Tibial nerve (tissue), 4 donors: ENCODE data around the gene KIRREL3. TPM values are rescaled to one million over a fixed set of nuclear protein-coding genes. Genes with fewer than 3 reads are reported as not detected.

Experiments used
- DNase-seq, 2 donors: peaks; one replicate each; pipeline ENCODE4 v3.0.0-alpha.2; 2019; ENCODE audit warnings: low spot score in 2 of 2
- H3K27ac ChIP-seq, 4 donors: fragments of 200-600 bp; sonication (generic) in 3 of 4; one replicate each; pipeline ENCODE4 v1.5.1; 2017 to 2019; ENCODE audit warnings: mild to moderate bottlenecking in 1 of 4
- H3K27me3 ChIP-seq, 2 donors: fragments of 200-600 bp; sonication (generic) in 1 of 2; one replicate each; pipeline versions ENCODE4 v1.5.1 to v1.6.0; 2017 to 2019
- H3K36me3 ChIP-seq, 3 donors: fragments of 200-600 bp; sonication (generic); one replicate each; pipeline ENCODE4 v1.5.1; 2018 to 2019
- H3K4me1 ChIP-seq, 4 donors: fragments of 200-600 bp; sonication (generic) in 3 of 4; one replicate each; pipeline ENCODE4 v1.5.1; 2017 to 2019
- H3K4me3 ChIP-seq, 4 donors: fragments of 200-600 bp; sonication (generic) in 3 of 4; one replicate each; pipeline ENCODE4 v1.5.1; 2017 to 2019; ENCODE audit warnings: mild to moderate bottlenecking in 1 of 4, moderate library complexity in 1 of 4
- H3K9me3 ChIP-seq, 4 donors: fragments of 200-600 bp; sonication (generic) in 3 of 4; one replicate each; pipeline ENCODE4 v1.5.1; 2017 to 2019
- CTCF ChIP-seq, 5 experiments: fragments of 200-600 bp in 3 of 5; fragments of 450-650 bp in 2 of 5; sonication (generic) in 3 of 5; IDR thresholded peaks; one replicate each; pipeline ENCODE4 v1.5.1; 2016 to 2019; ENCODE audit warnings: antibody characterized with exemption in 5 of 5, mild to moderate bottlenecking in 3 of 5, moderate library complexity in 2 of 5
- EP300 ChIP-seq, 2 donors: sonication (generic); formaldehyde crosslinking; IDR thresholded peaks; one replicate each; pipeline ENCODE4 v1.6.1; 2017; ENCODE audit warnings: antibody characterized with exemption in 2 of 2, mild to moderate bottlenecking in 1 of 2
- POLR2A ChIP-seq, 2 donors: fragments of 450-650 bp; IDR thresholded peaks; one replicate each; pipeline ENCODE4 v1.6.1; 2017; ENCODE audit warnings: antibody characterized with exemption in 2 of 2, mild to moderate bottlenecking in 2 of 2, moderate library complexity in 2 of 2
- WGBS, 2 donors: methylation state at CpG; one replicate each; pipeline ENCODE4 v1.1.5; 2018; 5-methylcytosine and 5-hydroxymethylcytosine counted together
- total RNA-seq, 4 donors: library from RNA; depleted of rRNA; stranded (reverse); fragments of >200 nt; gene quantifications; one replicate each; pipeline ENCODE4 v1.1.0, GENCODE V29; 2016

The KIRREL3 gene
- total RNA-seq, 4 donors from 2014 or later = not detected

DNA sequence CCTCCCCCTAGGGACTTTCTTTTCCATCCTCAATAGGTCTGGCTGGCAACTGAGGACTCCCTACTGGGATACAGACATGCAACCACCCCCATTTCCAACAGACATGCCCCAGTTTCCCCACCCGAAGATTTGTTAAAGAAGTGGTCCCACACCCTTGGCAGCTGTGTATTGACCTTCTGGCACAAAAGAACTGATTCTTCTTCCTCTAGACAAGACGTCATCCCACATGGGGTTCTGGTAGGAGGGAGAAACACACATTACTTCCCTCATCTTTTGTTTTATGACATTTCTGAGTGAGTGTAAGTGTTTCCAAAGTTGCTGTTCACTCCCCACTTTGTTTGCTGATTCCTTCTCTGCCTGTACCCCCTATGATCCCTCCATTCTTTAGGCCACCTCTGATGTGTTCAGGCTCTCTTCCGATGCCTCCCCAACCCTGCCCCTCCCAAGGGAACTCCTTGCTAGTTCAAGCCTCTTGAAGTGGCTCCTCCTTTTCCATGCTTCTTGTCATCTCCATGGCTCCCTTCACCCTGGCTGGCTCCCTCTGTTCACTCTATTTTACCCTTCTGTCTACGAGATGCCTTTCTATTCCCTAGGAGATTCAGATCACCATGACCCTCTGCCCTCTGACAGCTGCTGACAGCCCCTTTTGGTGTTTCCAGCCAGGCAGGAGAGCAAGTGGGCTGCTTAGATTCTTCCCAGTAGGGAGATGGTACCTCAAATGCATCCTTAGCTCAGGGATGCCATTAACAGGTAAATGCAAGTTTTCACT lies 4.3 kb downstream of the KIRREL3 start:
- TF ChIP-seq CTCF (IDR thresholded peaks at IDR 0.05) (no peak), EP300 (IDR thresholded peaks at IDR 0.05) (no peak), POLR2A (IDR thresholded peaks at IDR 0.05) (no peak)
- DNase-seq = no peak
- H3K36me3 ChIP-seq = no peaks in the 10 kb centered on the region
- H3K27me3 ChIP-seq = peaks cover 0 to 23% of the 10 kb centered on the region in 2 donors
- 35 to 37% methylated on average over 4 of the region's 4 CpGs for WGBS, 2 donors
- no peak overlapping the region for H3K4me3 ChIP-seq
- H3K27ac ChIP-seq = no peak overlapping the region
- H3K4me1 ChIP-seq = peaks cover 0 to 12% (median 0%) of the 10 kb centered on the region in 4 donors
- H3K9me3 ChIP-seq = no peaks in the 10 kb centered on the region

DNA sequence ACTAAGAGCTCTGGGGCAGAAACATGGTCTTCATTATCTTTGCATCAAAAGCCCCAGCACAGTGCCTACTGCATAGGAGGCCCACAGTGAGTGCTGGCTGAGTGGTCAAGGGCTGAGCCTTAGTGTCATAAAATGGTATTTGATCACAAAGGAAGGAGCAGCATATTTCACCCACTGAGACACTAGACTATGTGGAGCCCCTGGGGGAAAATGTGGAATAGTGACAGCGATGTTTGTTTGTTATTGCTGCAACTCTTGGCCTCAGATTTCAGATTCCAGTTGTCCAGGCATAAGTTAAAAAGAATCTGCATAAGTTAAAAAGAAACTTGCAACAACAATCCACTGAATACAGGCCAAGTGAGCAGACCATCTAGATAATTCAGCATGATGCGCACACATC lies 7.0 kb downstream of the KIRREL3 start:
- no peaks in the 10 kb centered on the region for H3K9me3 ChIP-seq
- DNase-seq = no peak
- WGBS, 2 donors = 78 to 95% methylated on average over 2 of the region's 2 CpGs
- H3K4me1 ChIP-seq = peaks cover 0 to 6% (median 0%) of the 10 kb centered on the region in 4 donors
- TF ChIP-seq EP300 (IDR thresholded peaks at IDR 0.05) (no peak), CTCF (IDR thresholded peaks at IDR 0.05) (no peak), POLR2A (IDR thresholded peaks at IDR 0.05) (no peak)
- H3K36me3 ChIP-seq = no peaks in the 10 kb centered on the region
- H3K4me3 ChIP-seq = no peak overlapping the region
- H3K27ac ChIP-seq = no peak overlapping the region
- peaks cover 0 to 6% of the 10 kb centered on the region in 2 donors for H3K27me3 ChIP-seq

DNA sequence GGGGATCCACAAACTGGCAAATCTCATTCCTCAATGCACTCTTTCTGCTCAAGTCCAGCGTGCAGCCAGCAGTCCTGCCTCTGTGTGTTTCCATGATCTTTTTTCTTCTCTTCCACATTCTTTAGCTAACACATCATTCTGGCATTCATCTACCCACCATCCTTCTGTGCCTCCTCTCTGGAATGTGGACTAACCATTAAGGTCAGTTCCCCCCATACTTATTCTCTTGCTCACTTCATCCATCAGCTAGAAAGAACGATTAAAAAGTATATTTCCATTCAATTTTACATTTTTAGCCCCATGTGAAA lies 7.8 kb downstream of the KIRREL3 start:
- Histone ChIP-seq H3K4me3 (no peak overlapping the region), H3K36me3 (no peaks in the 10 kb centered on the region), H3K27me3 (no peaks in the 10 kb centered on the region), H3K27ac (no peak overlapping the region), H3K4me1 (peaks cover 0 to 6% (median 0%) of the 10 kb centered on the region in 4 donors), H3K9me3 (no peaks in the 10 kb centered on the region)
- TF ChIP-seq POLR2A (IDR thresholded peaks at IDR 0.05) (no peak), EP300 (IDR thresholded peaks at IDR 0.05) (no peak), CTCF (IDR thresholded peaks at IDR 0.05) (no peak)
- WGBS, 2 donors = 36 to 52% methylated on average over 2 of the region's 2 CpGs
- DNase-seq = no peak

- WGBS, 2 donors = 72 to 75% methylated on average over 6 of the region's 6 CpGs
- Histone ChIP-seq H3K36me3 (no peaks in the 10 kb centered on the region), H3K27me3 (no peaks in the 10 kb centered on the region), H3K4me1 (peaks cover 0 to 6% (median 0%) of the 10 kb centered on the region in 4 donors), H3K27ac (no peak overlapping the region), H3K4me3 (no peak overlapping the region), H3K9me3 (no peaks in the 10 kb centered on the region)
- DNase-seq = no peak
- TF ChIP-seq EP300 (IDR thresholded peaks at IDR 0.05) (no peak), POLR2A (IDR thresholded peaks at IDR 0.05) (no peak), CTCF (IDR thresholded peaks at IDR 0.05) (no peak)
Observed at GRCh38 chr11:126992065-126992803, 8.3 kb downstream of the KIRREL3 start.

DNA sequence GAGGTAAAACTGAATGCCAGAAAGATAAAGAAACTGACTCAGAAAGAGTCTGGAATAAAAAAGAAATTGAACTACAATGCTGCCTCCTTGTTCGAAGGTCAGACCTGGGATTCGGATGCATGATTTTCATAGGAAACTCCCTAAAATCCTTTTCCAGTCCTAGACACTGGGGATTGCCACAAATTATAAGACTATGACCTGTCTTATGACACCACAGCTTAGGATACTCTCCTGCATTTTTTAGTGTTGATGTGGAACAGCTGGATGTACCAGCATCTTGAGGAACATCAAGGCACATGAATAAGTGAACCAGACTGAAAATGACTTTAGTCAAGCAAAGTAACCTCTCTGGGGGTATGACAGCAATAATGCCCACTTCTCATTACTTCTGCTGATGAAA lies 9.0 kb downstream of the KIRREL3 start:
- peaks cover 0 to 6% (median 0%) of the 10 kb centered on the region in 4 donors for H3K4me1 ChIP-seq
- DNase-seq = no peak
- no peak overlapping the region for H3K4me3 ChIP-seq
- H3K9me3 ChIP-seq = no peaks in the 10 kb centered on the region
- WGBS, 2 donors = 83 to 87% methylated on average over 2 of the region's 2 CpGs
- H3K36me3 ChIP-seq = no peaks in the 10 kb centered on the region
- TF ChIP-seq POLR2A (IDR thresholded peaks at IDR 0.05) (no peak), EP300 (IDR thresholded peaks at IDR 0.05) (no peak), CTCF (IDR thresholded peaks at IDR 0.05) (no peak)
- no peak overlapping the region for H3K27ac ChIP-seq
- no peaks in the 10 kb centered on the region for H3K27me3 ChIP-seq
